HUES48 (cell line): ENCODE measurements around the gene CHKA.

Source experiments
- H3K27ac ChIP-seq: one replicate; pipeline ENCODE4 v1.7.0; 2013; ENCODE audit warnings: low read depth, low read length, inconsistent platforms
- H3K27me3 ChIP-seq: 2 replicates; pipeline ENCODE4 v1.6.1; 2013; ENCODE audit warnings: mild to moderate bottlenecking, low read length; ENCODE audit not compliant: control insufficient read depth, insufficient read depth
- H3K36me3 ChIP-seq: 2 replicates; pipeline ENCODE4 v1.6.1; 2013; ENCODE audit warnings: low read length; ENCODE audit not compliant: control insufficient read depth, insufficient read depth
- H3K4me1 ChIP-seq: 2 replicates; pipeline ENCODE4 v1.6.1; 2013; ENCODE audit warnings: mild to moderate bottlenecking, low read length; ENCODE audit not compliant: control insufficient read depth, insufficient read depth
- H3K4me3 ChIP-seq: 2 replicates; pipeline ENCODE4 v1.5.1; 2013; ENCODE audit warnings: mild to moderate bottlenecking, low read depth, low read length
- H3K9ac ChIP-seq: 2 replicates; pipeline ENCODE4 v1.6.1; 2013; ENCODE audit warnings: mild to moderate bottlenecking, low read depth, low read length, moderate library complexity
- H3K9me3 ChIP-seq: 2 replicates; pipeline ENCODE4 v1.6.1; 2013; ENCODE audit warnings: low read length; ENCODE audit not compliant: control insufficient read depth, insufficient read depth

The CHKA gene

GRCh38 chr11:68158580-68158979 lies 37.4 kb upstream of the CHKA start:
- H3K27me3 ChIP-seq, result no peaks in the 10 kb centered on the region
- H3K4me3 ChIP-seq, result no peak overlapping the region
- no peak overlapping the region for H3K9ac ChIP-seq
- peaks cover 19% of the 10 kb centered on the region for H3K36me3 ChIP-seq
- no peaks in the 10 kb centered on the region for H3K4me1 ChIP-seq
- no peaks in the 10 kb centered on the region for H3K9me3 ChIP-seq
- H3K27ac ChIP-seq, result peak overlapping the region; percentile 8

DNA sequence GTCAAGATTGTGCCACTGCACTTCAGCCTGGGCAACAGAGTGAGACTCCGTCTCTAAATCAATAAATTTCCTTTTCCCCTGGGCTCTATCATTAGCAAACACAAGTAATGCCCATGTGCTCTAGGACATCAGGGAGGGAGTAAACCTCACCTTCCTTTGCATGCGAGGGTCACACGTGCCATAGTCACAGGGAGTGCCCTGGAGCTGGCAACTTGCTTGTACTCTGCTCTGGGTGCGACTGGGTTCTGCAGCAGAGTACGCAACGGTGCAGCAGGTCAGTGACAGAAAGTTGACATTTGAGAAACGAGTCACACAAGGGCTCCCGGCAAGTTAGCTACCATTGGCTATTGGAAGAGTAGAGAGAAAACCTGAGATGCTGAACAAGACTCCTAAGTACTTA lies 32.6 kb upstream of the CHKA start:
- Histone ChIP-seq H3K36me3 (peaks cover 14% of the 10 kb centered on the region), H3K9ac (no peak overlapping the region), H3K9me3 (no peaks in the 10 kb centered on the region), H3K4me3 (no peak overlapping the region), H3K4me1 (peaks cover 5% of the 10 kb centered on the region; the same call in 1 of the 2 replicates), H3K27me3 (no peaks in the 10 kb centered on the region), H3K27ac (no peak overlapping the region)

GRCh38 chr11:68150037-68150436 lies 28.8 kb upstream of the CHKA start:
- H3K4me3 ChIP-seq, result no peak overlapping the region
- H3K9ac ChIP-seq, result no peak overlapping the region
- no peaks in the 10 kb centered on the region for H3K36me3 ChIP-seq
- no peaks in the 10 kb centered on the region for H3K9me3 ChIP-seq
- H3K27me3 ChIP-seq, result no peaks in the 10 kb centered on the region
- no peak overlapping the region for H3K27ac ChIP-seq
- H3K4me1 ChIP-seq, result peaks cover 5% of the 10 kb centered on the region; the same call in 1 of the 2 replicates

GRCh38 chr11:68149417-68149816 lies 28.2 kb upstream of the CHKA start:
- no peak overlapping the region for H3K4me3 ChIP-seq
- H3K27me3 ChIP-seq, result no peaks in the 10 kb centered on the region
- H3K27ac ChIP-seq, result no peak overlapping the region
- H3K9me3 ChIP-seq, result no peaks in the 10 kb centered on the region
- H3K4me1 ChIP-seq, result peaks cover 5% of the 10 kb centered on the region; the same call in 1 of the 2 replicates
- no peak overlapping the region for H3K9ac ChIP-seq
- no peaks in the 10 kb centered on the region for H3K36me3 ChIP-seq

GRCh38 chr11:68148879-68149278 lies 27.7 kb upstream of the CHKA start:
- Histone ChIP-seq H3K36me3 (no peaks in the 10 kb centered on the region), H3K27ac (no peak overlapping the region), H3K4me1 (peaks cover 5% of the 10 kb centered on the region; the same call in 1 of the 2 replicates), H3K9me3 (no peaks in the 10 kb centered on the region), H3K9ac (no peak overlapping the region), H3K4me3 (no peak overlapping the region), H3K27me3 (no peaks in the 10 kb centered on the region)

- no peak overlapping the region for H3K27ac ChIP-seq
- H3K4me3 ChIP-seq, result no peak overlapping the region
Measured at GRCh38 chr11:68148071-68148805, 27.1 kb upstream of the CHKA start.

GRCh38 chr11:68146704-68147474 lies 25.7 kb upstream of the CHKA start:
- no peaks in the 10 kb centered on the region for H3K27me3 ChIP-seq
- H3K36me3 ChIP-seq, result no peaks in the 10 kb centered on the region
- no peaks in the 10 kb centered on the region for H3K9me3 ChIP-seq
- H3K4me3 ChIP-seq, result no peak overlapping the region
- no peak overlapping the region for H3K9ac ChIP-seq
- no peak overlapping the region for H3K27ac ChIP-seq
- H3K4me1 ChIP-seq, result peaks cover 5% of the 10 kb centered on the region; the same call in 1 of the 2 replicates

More at GRCh38 chr11:68148071-68148805, 27.1 kb upstream of the CHKA start:
- Histone ChIP-seq H3K9ac (no peak overlapping the region), H3K9me3 (no peaks in the 10 kb centered on the region), H3K27me3 (no peaks in the 10 kb centered on the region), H3K4me1 (peaks cover 5% of the 10 kb centered on the region; the same call in 1 of the 2 replicates), H3K36me3 (no peaks in the 10 kb centered on the region)

DNA sequence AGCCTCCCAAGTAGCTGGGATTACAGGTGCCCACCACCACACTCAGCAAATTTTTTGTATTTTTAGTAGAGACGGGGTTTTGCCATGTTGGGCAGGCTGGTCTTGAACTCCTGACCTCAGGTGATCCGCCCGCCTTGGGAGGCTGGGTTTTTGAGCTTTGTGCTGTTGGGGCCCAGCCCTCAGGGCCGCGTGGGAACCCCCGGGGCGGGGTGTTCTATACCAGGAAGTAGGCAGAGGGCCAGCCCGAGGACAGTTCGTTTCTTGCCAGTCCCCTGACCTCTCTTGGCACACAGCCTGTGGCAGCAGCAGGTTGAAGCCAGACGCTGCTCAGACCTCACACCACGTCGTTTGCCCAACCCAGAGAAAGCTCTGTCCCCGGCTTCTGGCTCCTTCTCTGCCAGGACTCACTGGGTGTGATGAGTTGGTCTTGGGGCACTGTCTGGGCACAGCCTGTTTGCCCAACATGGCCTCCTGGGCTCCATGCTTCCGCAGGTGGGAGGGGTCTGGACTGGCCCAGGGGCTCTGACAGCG lies 24.9 kb upstream of the CHKA start:
- H3K4me1 ChIP-seq, result peaks cover 5% of the 10 kb centered on the region; the same call in 1 of the 2 replicates
- no peaks in the 10 kb centered on the region for H3K9me3 ChIP-seq
- H3K36me3 ChIP-seq, result no peaks in the 10 kb centered on the region
- H3K9ac ChIP-seq, result no peak overlapping the region
- no peaks in the 10 kb centered on the region for H3K27me3 ChIP-seq
- no peak overlapping the region for H3K4me3 ChIP-seq
- no peak overlapping the region for H3K27ac ChIP-seq

GRCh38 chr11:68145120-68145866 lies 24.1 kb upstream of the CHKA start:
- no peak overlapping the region for H3K9ac ChIP-seq
- H3K27me3 ChIP-seq, result no peaks in the 10 kb centered on the region
- no peak overlapping the region for H3K27ac ChIP-seq
- no peaks in the 10 kb centered on the region for H3K9me3 ChIP-seq
- no peak overlapping the region for H3K4me3 ChIP-seq
- H3K36me3 ChIP-seq, result no peaks in the 10 kb centered on the region
- peaks cover 5% of the 10 kb centered on the region; the same call in 1 of the 2 replicates for H3K4me1 ChIP-seq

DNA sequence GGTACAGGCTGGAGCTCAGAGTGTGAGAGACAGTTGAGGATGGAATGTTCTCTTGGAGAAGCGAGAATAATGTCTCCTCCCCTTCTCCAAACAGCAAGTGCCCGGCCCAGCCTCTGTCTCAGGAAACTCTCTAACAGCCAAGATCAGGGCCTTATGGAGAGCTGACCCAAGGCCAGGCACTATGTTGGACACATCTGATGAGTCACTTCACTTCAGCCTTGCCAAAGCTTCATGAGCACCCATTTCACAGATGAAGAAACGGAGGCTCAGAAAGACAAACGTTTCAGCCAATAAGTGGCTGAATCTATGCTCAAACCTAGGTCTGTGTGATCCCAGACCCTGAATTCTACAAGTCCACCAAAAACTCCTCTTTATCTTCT lies 22.1 kb upstream of the CHKA start:
- no peak overlapping the region for H3K9ac ChIP-seq
- no peaks in the 10 kb centered on the region for H3K4me1 ChIP-seq
- no peak overlapping the region for H3K27ac ChIP-seq
- no peaks in the 10 kb centered on the region for H3K9me3 ChIP-seq
- no peaks in the 10 kb centered on the region for H3K36me3 ChIP-seq
- H3K27me3 ChIP-seq, result no peaks in the 10 kb centered on the region
- H3K4me3 ChIP-seq, result no peak overlapping the region
